GM10266 (cell line): ENCODE measurements around the gene SPRTN.

Source experiments
- DNase-seq: peaks from one replicate; pipeline ENCODE4 v3.0.0; 2012; ENCODE audit errors: extremely low spot score
- CTCF ChIP-seq: IDR thresholded peaks from 2 replicates; pipeline ENCODE4 v1.5.1; 2012; ENCODE audit warnings: mild to moderate bottlenecking, low read depth; ENCODE audit not compliant: control insufficient read depth, insufficient read depth; ENCODE audit errors: missing control alignments

Gene SPRTN

DNA sequence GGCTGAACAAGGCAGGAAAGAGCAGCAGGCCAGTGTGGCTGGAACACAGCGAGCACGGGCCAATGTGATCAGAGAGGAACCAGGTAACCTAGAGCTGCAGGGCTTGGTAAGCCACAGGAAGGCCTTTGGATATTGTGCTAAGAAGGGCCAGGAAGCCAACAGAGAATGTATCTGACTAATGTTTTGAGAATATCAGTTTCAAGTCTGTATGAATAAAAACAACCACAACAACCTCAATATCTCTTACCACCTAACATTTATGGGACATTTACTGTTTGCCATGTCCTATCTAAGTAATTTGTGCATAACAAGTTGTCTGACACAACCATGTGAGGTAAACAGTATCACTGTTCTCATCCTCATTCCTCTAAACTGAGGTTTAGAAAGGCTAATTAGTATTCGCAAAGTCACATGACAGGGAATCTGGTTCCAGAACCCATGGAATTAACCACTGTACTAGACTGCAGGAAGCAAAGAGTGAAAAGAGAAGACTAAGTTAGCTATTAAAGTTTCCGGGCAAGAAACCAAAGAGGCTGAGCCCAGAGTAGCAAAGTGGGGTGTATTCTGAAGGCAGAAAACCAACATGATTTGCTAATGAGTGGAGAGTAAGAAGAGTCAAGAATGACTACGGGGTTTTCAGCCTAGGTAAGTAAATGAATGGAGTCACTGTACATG is 38.9 kb downstream of the SPRTN start:
- peak; percentile 12 for DNase-seq
- no peak for TF ChIP-seq CTCF

- no peak for DNase-seq
- no peak for TF ChIP-seq CTCF
Observed at GRCh38 chr1:231381729-231382128, 43.6 kb downstream of the SPRTN start.

GRCh38 chr1:231382426-231382825 is 44.3 kb downstream of the SPRTN start:
- no peak for TF ChIP-seq CTCF
- DNase-seq = no peak

DNA sequence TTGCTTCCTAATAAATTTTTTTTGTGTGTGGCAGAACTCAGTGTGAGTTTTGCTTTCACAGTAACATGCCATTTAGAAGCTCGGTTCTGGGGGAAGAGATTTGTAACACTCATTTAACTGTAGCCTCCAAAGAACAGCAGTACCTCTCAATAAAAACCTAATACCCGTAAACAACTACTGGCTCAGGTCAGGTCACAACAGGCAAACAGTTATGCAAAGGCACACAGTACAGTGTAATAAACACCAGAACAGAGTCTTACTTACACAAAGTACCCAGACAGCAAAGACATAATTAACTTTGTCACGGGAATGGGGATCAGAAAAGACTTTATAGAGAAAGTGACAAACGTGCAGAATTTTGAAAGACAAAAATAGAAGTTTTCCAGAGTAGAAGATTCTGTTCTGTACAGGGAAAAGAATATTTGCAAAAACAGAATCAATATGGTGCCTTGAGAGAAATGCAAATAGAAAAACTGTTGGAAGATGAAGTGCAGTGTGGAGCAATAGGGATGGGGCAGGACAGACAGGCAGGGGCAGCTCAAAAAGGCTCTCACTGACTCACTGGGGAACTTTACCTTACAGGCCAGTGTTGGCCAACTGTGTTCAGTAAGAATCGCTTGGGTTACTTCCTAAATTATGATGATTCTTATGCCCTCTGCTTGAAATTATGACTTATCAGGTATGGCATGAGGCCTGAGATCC is 45.2 kb downstream of the SPRTN start:
- no peak for TF ChIP-seq CTCF
- DNase-seq = no peak

DNA sequence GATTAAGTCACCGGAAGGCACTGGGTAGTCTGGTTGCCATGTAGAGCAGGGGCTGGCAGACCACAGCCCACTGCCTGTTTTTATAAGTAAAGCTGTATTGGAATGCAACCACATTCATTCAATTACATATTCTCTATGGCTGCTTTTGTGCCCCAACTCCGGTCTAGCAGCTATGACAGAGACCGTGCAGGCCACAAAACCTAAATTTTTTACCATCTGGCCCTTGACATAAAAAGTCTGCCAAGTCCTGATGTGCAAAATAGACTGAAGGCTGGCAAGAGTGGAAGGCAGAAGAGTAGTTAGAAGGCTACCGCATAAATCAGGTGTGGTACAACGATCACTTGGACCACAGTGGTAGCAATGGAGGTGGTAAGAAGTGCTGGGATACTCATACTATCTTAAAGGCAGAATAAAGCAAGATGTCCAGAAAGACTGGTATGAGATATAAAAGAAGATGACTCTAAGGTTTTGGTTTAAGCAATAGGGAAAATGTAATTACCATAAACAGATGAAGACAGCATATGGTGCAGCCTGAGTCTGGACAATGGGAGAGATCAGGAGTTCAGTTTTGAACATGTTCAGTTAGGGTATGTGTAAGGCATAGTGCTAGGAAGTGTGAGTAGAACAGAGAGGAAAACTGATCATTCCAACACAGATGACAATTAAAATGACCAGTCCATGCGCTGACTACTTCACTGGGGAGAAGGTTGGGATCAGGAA is 46.8 kb downstream of the SPRTN start:
- no peak for TF ChIP-seq CTCF
- no peak for DNase-seq

DNA sequence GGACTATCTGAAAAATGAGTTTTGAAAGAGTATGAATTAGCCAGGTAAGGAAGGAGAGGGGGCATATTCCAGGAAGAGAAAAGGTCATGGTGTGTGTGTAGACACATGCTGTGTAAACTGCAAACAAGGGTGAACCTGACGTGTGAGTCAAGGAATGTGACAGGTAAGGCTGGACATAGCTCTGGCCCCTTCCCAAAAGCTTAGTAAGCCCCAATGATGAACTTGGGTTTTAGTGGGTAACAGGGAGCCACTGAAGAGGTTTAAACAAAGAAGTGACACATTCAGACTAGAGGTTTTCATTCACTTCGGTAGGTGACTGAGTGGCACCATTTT is 47.3 kb downstream of the SPRTN start:
- no peak for DNase-seq
- TF ChIP-seq CTCF = no peak

DNA sequence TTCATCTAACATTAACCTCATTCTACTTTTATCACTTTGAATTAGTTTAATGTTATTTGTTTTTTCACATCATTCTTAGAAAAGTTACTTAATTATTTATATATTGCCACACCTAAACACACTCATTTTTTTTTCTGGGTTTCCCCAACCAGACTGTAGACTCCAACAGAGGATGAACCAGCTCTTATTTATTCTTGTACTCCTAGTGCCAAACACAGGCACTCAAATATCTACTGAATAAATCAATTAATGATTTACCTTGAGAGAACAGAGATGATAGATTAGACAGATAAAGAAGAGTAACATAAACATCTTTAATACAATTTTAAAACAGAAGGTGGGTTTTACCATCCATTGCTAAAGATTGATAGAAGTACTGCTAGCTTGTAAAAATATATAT is 48.4 kb downstream of the SPRTN start:
- no peak for TF ChIP-seq CTCF
- DNase-seq = no peak
